ENCODE measurements around the gene APCDD1L.
"Not testable (repeated sequence)": the region's sequence is repeated elsewhere in the genome, so short reads cannot be mapped to it uniquely, and the experiment has no call there.

Gene APCDD1L

DNA sequence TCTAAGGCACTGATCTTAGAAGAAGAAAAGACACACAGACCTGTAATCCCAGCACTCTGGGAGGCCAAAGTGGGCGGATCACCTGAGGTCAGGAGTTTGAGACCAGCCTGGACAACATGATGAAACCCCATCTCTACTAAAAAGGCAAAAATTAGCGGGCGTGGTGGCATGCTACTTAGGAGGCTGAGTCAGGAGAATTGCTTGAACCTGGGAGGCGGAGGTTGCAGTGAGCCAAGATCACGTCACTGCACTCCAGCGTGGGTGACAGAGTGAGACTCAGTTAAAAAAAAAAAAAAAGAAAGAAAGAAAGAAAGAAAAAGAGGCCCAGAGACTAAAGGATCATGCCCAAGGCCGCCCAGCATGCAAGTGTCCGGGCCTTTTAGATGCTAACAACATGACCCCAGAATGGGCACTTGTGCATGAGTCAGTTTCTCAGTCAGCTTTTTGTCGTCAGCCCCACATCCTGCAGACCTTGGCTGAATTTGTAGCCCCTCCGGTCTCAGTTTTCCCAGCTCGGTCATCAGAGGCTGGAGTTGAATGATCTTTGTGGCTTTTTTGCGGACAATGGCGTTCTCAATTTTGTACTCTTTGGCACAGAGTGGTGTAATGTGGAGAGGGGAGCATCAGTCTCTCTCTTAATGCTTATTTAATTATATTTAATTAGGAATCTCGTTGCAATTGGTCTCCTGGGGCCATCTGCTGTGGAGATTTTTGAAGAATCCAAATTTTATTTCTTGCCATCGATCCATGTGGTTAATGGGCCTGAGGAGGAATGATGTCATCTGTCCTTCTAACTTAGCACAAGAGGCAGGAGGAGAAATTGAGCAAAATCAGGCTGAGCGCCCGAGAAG, 30.6 kb upstream of the APCDD1L start:
- no peak overlapping the region for H3K4me3 ChIP-seq (ENCODE audit: low read depth, low read length)
- POLR2A ChIA-PET: no interaction called here
- DNase-seq (ENCODE audit: low read depth, low spot score): no peak
- CTCF ChIA-PET: interaction anchor here (0.6 to 1.5 kb wide), 2 partner anchors 9 to 37 kb away, joined by 3 to 5 read pairs; no protein-coding TSS in a partner anchor
- TF ChIP-seq, protein P1, sequence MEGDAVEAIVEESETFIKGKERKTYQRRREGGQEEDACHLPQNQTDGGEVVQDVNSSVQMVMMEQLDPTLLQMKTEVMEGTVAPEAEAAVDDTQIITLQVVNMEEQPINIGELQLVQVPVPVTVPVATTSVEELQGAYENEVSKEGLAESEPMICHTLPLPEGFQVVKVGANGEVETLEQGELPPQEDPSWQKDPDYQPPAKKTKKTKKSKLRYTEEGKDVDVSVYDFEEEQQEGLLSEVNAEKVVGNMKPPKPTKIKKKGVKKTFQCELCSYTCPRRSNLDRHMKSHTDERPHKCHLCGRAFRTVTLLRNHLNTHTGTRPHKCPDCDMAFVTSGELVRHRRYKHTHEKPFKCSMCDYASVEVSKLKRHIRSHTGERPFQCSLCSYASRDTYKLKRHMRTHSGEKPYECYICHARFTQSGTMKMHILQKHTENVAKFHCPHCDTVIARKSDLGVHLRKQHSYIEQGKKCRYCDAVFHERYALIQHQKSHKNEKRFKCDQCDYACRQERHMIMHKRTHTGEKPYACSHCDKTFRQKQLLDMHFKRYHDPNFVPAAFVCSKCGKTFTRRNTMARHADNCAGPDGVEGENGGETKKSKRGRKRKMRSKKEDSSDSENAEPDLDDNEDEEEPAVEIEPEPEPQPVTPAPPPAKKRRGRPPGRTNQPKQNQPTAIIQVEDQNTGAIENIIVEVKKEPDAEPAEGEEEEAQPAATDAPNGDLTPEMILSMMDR (IDR thresholded peaks at IDR 0.05; ENCODE audit: insufficient read depth, low read length, missing control alignments): no peak

DNA sequence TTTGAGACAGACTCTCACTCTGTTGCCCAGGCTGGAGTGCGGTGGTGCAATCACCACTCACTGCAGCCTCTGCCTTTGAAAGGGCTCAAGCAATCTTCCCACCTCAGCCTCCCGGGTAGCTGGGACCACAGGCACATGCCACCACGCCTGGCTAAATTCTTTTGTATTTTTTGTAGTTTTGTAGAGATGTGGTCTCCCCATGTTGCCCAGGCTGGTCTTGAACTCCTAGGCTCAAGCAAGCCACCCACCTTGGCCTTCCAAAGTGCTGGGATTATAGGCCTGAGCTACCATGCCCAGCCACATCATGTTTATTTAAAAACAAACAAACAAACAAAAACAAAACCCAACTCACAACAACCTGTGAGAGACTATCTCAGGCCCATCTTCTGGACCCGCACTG, 29.7 kb upstream of the APCDD1L start:
- CTCF ChIA-PET: interaction anchor here (0.6 to 1.5 kb wide), 3 partner anchors 10 to 103 kb away, joined by 3 to 5 read pairs (median 5); no protein-coding TSS in a partner anchor
- H3K4me3 ChIP-seq (ENCODE audit: low read depth, low read length): no peak overlapping the region

DNA sequence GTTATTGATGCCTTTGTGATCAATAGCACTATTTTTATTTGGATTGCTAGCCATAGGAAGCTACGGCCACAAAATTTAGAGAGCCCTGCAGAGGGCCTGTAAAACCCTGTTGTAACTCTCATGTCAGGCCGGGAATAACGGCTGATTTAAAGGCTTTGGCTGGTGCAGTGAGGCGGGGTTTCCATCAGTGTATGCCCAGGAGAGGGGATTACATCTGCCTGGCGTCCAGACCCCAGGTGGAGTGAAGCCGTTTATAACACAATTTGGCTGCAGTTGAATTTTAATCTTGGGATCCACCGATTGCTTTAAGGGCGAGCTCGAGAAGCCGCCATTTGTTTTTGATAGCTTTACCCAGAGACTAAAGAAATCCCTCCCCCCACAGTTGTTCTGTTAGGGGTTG, 29.1 kb upstream of the APCDD1L start:
- DNase-seq (ENCODE audit: low read depth, low spot score): no peak
- ChIA-PET CTCF (interaction anchor here (0.8 to 1.5 kb wide), 2 partner anchors 11 to 104 kb away, joined by 5 read pairs; no protein-coding TSS in a partner anchor), POLR2A (no interaction called here)
- TF ChIP-seq, protein P1 (IDR thresholded peaks at IDR 0.05; ENCODE audit: insufficient read depth, low read length, missing control alignments): no peak
- H3K4me3 ChIP-seq (ENCODE audit: low read depth, low read length): no peak overlapping the region

More for the DNA sequence above, 29.7 kb upstream of the APCDD1L start:
- TF ChIP-seq, protein P1 (IDR thresholded peaks at IDR 0.05; ENCODE audit: insufficient read depth, low read length, missing control alignments): no peak
- POLR2A ChIA-PET: no interaction called here
- no peak for DNase-seq (ENCODE audit: low read depth, low spot score)

DNA sequence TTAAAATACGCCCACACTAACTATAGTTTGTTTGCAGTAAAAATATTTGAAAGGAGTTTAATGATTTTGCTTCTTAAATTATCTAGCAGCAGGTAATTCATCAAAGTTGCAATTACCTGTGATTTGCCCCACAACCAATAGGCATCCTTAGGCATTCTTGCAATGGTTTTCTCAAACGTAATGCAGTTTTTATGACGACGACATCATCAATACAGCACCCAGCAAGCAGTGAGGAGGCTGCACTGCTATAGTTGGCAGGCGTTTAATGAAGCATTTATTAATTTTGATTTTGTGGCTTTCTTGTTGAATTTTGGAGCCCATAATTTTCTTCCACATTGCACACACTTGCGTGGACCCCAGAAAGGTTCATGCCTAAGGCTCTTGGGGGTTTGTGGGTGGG, 28.1 kb upstream of the APCDD1L start:
- no peak overlapping the region for H3K4me3 ChIP-seq (ENCODE audit: low read depth, low read length)
- TF ChIP-seq, protein P1 (IDR thresholded peaks at IDR 0.05; ENCODE audit: insufficient read depth, low read length, missing control alignments): no peak
- CTCF ChIA-PET: interaction anchor here (0.8 kb wide), 1 partner anchor 95 kb away, joined by 3 read pairs; no protein-coding TSS in a partner anchor
- POLR2A ChIA-PET: interaction anchor here (2.8 kb wide), 1 partner anchor 108 kb away, joined by 19 read pairs; the partner anchor contains the start of gene STX16
- DNase-seq (ENCODE audit: low read depth, low spot score): no peak

DNA sequence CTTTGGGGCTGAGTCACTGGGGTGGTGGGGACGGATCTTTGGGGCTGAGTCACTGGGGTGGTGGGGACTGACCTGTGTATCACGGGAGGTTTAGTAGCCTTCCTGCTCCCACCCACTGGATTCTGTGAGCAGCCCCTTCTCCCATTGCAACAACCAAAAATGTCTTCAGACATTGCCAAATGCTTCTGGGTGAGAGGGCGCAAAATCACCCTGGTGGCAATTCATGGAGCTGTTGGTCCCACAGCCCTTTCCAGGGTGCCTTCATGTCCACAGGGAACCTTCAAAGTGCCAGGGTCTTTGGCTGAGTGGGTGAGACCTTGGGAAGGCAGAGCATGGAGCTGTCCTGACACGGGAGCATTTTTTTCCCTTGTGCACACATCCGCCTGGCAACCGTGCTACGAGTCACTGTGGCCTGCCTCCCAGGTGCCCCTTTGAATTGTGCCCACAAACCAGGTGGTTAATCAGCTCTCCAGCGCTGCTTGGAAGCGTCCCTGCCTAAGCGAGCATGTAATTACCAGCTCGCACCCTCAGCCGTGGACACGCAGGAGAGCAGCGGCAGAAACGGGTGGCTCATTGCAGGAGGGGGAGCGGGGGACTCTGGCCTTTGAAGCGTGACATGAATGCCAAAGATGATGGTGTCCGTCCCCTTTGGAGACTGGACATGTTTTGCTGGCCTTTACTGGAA, 27.4 kb upstream of the APCDD1L start:
- TF ChIP-seq, protein P1 (IDR thresholded peaks at IDR 0.05; ENCODE audit: insufficient read depth, low read length, missing control alignments): no peak
- POLR2A ChIA-PET: interaction anchor here (1.0 to 2.8 kb wide), 5 partner anchors 8 to 109 kb away, joined by 3 to 19 read pairs (median 7); partner anchors contain the start of gene STX16
- CTCF ChIA-PET: no interaction called here
- no peak overlapping the region for H3K4me3 ChIP-seq (ENCODE audit: low read depth, low read length)
- no peak for DNase-seq (ENCODE audit: low read depth, low spot score)

DNA sequence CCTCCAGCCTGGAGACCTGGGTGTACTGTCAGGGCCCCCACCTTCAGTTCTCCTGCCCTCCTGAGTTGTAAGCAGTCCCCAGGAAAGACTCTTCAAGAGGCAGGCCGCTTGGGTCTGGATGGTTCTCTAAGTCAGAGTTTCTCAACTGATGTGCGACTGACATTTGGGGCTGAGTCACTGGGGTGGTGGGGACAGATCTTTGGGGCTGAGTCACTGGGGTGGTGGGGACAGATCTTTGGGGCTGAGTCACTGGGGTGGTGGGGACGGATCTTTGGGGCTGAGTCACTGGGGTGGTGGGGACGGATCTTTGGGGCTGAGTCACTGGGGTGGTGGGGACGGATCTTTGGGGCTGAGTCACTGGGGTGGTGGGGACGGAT, 26.8 kb upstream of the APCDD1L start:
- not testable (repeated sequence) for DNase-seq (ENCODE audit: low read depth, low spot score); H3K4me3 ChIP-seq (ENCODE audit: low read depth, low read length)
- POLR2A ChIA-PET: interaction anchor here (1.0 to 2.8 kb wide), 5 partner anchors 9 to 109 kb away, joined by 3 to 19 read pairs (median 7); partner anchors contain the start of gene STX16
- CTCF ChIA-PET: interaction anchor here (1.9 kb wide), 1 partner anchor 20 kb away, joined by 4 read pairs; no protein-coding TSS in a partner anchor

Measured in AG04449 (cell line).